GM19467 (cell line): ENCODE data around the gene JDP2.

Experiments used
- ATAC-seq: cut with Tn5 transposase; IDR thresholded peaks from one replicate; pipeline ENCODE4 v1.9.1; 2021; ENCODE audit warnings: mild to moderate bottlenecking, moderate library complexity; ENCODE audit not compliant: unreplicated experiment

JDP2 gene

DNA sequence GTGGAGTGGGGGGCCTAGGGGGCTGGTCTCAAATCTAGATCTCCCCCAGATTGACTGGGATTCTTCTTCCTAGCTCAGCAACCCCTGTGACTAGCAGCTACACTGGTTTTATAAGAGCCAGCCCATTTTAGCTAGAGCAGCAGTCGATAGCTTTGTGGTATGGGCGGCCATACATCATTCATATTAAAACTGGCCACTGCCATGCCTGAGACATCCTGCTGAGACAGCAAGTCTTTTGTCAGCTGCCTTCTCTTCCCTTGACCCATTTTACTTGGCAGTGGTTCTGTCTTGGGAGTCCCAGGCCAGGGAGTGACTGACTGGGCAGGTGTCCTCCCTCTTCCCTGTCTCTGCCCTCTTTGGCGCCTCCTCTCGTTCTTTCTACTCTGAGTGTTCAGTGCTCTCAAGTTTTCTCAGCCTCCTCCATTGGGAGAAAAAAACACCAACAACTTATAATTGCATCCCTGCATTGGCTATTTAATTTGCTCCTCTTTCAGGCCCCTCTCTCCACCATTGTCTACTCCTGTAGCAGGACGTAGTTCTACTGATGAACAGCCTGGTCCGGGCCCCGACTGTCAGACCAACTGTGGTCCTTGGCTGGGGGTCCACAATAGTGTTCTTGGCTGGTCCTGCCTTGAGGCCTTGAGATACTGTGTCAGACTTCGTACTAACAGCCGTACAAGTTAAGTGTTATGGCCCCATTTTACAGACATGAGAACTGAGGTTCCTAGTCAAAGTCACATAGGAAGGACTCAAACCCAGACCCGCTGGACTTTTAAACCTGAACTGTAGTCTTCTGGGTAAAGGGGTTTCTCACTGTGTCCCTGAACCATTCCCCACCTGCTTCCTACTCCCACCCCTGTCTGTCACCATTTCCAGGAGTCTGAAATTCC is 18.3 kb upstream of the JDP2 start:
- no peak for ATAC-seq

DNA sequence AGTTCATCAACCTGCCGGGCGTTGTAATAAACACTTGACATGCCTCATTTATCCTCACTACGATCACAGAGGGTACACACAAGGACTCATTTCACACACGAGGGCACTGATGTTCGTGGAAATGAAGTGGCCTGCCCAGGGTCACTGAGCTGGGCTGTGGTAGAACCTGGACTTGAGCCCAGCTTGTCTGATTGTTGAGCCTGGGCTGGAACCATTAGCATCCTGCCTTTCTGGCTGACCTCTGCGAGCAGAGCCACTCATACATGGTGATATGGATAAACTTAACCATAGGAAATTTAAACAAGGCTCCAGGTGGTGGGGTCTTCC is 16.6 kb upstream of the JDP2 start:
- ATAC-seq, result no peak

DNA sequence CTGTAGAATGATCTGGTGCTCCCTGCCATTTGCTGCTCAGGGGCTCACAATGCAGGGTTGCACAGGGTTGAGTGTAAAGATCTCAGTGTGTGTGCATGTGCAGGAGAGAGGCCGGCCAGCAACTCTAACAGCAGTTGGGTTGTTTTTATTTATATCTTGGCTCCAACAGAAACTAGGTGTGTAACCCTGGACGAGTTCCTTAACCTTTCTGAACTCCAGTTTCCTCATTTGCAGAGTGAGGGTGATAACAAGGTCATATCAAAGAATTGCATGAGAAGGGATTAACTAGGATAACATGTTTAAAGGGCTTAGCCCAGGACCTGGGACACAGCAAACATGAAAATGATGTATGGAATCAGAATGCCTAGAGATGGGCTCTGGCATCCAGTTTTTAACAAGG is 14.8 kb upstream of the JDP2 start:
- ATAC-seq, result no peak

DNA sequence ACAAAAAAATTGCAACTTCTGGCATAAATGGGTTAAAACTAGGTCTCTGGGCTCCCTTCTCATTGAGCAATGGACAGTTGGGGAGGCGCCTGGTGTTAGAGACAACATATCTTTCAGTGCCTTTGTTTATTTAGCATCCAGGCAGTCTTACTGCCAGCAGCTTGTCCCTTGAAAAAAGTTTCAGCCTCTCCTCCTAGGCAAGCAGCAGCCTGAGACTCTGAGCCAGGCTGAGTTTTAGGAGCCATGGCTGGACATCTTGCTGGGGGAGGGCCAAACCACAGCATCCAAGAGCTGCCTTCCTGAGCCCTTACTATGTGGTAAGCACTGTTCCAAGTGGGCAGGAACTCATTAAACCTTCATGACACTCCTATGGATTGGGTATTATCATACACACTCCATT is 10.1 kb upstream of the JDP2 start:
- ATAC-seq, result no peak

DNA sequence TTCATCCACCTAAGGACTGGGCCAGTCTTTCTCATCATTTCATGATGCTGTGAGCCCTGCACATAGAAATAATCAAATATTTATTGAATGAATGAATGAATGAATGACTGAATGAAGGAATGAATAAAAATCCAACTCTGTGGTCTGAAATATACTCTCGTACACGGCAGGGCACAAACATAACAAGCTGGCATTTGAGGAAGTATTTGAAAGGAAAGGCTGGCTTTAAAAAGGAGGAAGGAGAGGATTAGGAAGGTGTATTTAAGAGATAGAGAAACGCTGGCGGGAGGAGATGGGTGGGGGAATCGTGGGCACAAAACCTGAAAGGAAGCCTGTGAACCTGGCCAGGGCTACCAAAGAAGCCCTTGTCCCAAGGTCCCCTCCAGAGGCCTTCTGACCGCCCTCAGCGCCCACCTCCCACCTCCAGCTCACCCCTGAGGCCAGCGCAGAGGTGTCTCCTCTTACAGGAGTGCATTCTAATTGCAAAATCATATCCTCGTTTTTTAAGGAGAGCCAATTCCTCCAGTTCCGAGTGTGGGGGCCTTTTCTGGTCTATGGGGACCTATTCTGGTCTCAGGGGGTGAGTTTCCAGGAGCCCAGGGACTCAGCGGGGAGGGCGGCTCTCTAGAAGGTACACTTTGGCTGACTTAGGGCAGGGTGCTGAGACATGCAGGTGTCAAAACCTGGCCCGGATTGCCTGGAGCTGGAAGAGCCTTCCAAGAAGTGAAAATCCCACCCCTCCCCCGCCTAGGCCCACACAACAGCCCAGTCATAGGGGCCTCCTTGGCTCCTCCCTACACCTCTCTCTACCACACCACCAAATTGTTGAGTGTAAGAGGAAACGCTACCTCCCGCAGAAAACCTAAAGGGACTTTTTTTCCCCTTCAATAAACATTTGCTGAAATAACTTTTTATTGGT is 8.7 kb upstream of the JDP2 start:
- no peak for ATAC-seq

DNA sequence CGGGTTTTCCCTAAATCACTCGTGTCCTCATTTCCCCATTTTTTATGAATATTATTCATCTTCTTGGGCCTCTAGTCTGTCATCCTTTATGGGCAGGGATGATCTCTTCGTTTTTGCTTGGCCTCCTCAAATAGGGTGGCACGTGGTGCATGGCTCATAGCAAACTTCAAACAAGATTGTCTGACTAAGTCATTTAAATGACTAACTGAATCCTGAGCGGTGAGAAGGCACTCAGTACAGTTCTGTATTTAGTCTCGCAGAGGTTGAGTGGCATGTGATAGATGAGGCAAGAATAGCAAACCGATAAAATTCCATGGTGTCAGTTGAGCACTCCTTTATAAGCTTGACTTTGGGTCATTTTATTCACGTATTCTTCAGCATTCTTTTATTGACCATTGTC is 5.7 kb upstream of the JDP2 start:
- no peak for ATAC-seq

DNA sequence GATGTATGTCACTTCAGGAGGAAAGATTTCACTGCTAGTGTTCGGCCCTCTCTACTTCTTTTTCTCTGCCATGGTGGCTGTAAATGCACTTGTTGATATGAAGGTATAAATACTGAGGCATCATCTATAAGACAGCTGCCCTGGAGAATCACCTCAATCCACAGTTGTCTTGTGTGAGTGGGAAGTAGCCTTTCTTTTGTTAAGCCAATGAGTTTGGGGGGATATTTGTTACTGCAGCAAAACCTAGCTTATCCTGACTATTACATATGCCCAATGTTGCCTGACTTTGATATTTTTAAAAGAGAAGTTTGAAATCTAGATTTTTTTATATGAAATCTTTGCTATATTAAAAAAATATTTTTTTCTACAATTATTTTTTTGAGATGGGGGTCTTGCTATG is 3.3 kb upstream of the JDP2 start:
- ATAC-seq, result no peak

DNA sequence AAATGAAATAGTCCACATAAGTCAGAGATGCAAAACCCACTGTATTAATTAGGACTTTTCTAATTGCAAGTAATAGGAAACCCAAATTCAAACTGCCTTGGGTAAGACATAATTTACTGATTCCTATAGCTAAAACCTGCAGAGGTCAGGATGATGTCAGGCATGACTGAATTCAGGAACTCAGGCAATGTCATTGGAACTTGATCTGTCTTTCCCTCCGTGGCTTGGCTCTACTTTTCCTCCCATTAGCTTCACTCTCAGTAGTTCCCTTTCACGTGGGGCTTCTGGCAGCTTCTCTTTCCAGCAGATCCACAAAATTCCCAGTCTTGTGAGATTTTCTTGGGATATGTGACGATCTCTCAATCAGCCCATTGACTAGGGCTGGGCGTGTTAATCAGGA is 2.4 kb upstream of the JDP2 start:
- no peak for ATAC-seq

DNA sequence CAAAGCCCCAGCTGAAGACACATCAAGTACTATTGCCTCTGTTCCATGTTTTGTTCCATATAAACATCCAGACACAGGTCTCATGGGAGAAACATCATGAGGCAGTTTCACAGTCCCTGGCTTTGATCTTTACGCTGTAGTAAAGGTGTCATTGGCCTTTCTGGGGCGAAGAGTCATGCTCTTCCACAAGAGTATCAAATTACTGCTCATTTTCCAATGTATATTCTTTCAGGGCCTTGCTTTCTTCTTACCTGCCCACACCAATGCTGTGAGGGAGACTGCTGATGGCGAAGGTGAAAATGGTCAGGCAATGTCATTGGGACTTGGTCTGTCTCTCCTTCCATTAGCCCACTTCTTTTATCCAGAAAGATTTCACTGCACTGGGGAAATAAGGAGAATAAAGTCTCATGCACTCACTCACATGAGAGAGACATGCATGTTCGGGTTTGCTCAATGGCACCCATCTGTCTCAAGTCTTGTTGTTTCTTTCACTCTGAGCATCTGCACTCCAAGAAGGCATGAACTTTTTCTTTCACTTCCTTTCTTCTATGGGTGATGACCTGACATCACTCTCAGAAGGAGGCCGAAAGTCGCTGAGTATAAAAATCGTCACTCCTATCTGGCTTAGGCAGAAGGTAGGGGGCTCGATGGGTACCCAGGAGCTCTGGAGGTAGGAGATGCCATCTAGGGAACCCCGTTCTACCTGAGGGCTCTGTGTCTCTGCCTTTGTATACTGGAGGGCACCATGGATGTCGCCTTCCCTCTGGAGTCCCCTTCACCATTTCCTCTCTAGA is 1.3 kb upstream of the JDP2 start:
- peak; percentile 51 for ATAC-seq

DNA sequence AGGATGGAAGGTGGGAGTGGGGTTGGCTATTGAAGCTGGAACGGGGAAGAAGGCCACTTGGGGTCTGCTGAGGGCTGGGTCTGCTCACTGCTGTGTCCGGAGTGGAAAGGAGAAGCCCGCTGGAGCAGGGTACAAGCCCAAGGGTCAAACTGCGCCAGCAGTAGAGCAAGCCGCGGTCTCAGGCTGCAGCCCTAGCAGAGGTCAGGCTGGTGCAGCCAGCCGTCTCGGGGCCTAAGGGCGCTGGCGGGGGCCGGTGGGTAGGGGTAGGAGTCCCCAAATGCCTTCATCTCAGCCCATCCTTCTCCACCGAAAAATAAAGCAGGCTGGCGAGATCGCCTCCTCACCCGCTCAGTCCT is 718 bp upstream of the JDP2 start:
- peak; percentile 37 for ATAC-seq

DNA sequence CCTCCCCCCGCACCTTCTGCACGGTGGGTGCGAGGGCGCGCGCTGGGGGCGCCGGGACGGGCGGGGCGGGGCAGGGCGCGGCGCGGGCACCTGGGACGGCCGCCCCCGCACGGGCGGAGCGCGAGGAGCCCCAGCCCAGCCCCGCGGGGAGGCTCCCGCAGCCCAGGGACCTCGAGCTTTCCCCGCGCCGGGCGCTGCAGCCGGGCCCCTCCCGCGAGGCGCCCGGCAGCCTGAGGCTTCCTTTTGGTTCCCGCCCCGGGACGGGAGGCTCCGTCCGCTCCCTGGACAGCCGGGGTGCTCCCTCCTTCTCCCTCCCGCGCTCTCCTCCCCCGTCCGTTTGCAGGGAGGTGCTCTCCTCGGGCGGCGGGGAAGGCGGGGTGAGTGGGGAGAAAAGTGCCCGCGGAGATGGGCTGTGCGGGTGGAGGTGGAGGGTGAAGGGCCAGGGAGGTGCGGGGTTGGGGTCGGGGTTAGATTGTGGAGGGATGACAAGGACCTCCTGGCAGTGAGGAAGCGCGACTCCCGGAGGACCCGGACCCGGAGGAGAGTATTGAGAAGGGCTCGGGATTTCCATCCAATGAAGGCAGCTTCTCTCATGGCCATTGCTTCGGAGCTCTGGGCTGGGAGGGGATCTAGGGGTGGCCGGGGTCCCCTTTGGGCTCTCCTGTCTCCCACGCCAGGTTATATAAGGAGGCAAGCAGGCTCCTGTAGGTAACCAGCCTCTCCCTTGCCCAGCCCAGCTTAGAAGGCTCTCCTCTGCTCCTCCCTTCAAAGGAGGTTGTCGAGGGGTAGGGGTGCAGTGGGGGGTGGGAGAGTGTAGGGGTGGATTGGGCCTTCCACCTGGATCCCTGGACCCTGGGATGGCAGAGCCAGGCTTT is 645 bp downstream of the JDP2 start:
- peak; percentile 17 for ATAC-seq

DNA sequence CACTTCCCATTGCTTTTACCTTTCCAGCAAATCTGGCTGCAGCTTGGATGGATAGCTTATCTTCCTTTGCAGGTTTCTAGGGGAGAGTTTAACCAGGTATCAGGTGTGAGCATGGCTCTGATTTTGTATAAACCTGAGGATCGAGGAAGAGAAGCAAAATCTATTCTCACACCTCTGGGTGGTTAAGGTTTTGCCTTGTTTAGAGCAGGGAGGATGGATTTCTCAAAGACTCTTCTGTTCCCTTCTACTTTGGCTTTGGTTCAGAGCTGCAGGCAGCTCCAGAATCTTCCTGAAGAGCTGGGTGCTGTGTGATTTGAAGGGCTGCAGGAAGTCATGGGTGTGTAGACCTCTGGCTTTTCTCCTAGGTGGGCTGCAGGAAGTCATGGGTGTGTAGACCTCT is 1.7 kb downstream of the JDP2 start:
- no peak for ATAC-seq

DNA sequence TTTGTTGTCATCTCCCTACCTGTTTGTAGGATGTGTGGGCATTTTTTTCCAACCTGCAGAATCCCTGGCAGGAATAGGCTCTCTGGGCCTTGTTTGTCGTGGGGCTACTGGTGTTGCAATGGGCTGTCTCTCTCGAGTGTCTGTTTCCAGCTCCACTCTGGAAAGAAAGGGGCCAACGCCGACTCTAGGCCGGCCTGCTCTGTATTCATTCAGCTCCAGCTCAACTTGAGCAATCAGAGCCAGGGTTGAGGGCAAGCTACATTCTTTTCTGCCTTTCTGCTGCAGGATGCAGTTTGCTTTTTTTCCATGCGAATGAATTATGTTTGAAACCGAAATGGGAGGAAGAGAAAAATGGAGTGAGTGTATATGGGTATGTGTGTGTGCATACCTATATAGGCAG is 2.3 kb downstream of the JDP2 start:
- no peak for ATAC-seq

DNA sequence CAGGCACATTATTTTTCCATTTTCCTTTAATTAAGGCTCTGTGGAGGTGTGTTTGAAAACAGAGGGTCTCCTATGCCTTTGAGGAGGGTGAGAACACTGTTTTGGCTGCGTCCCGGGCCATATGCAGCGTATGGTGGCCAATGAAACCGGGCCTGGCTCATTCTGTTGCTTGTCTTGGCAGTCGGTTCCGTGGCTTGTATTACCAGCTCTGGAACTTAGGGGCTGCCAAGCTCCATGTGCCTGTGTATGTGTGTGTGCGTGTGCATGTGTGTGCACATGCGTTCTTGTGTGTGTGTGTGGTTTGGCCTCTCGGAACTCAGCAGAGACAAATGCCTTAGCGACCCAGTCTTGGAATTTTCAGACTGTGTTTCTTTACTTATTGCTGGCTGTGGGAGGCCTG is 2.7 kb downstream of the JDP2 start:
- no peak for ATAC-seq

DNA sequence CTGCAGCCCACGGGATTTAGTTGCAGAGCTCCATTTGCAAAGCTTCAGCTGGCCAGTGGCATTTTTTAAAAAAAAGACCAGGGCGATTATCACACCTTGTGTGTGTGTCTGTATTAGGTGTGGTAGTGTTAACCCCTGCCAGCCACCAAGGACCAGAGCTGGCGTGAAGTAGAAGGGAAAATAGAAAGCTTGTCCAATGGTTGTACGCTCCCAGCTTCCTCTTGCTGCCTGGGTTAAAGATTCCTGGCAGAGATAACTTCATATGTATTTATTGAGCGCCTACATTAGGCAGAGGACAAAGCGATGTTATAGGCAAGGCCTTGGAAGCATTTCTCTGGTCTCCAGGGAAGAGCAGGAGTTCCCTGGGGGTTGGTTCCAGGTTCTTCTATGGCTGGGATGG is 3.2 kb downstream of the JDP2 start:
- ATAC-seq, result no peak

DNA sequence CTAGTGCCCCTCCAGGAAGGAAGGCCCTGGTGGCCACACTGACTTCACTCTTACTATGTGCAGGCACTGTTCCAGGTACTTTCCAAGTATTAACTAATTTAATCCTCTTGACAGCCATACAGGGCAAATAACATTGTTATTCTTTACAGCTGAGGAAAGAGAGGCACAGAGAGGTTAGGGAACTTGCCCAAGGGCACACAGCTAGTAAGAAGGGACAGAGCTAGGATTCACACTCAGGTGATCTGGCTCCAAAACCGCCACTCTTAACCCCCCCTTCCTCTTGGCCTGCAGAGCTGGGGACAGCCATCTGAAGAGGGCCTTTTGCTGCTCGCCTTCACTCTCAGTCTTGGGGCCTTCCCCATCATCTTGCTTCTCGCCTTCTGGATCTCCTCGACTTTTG is 4.0 kb downstream of the JDP2 start:
- no peak for ATAC-seq

DNA sequence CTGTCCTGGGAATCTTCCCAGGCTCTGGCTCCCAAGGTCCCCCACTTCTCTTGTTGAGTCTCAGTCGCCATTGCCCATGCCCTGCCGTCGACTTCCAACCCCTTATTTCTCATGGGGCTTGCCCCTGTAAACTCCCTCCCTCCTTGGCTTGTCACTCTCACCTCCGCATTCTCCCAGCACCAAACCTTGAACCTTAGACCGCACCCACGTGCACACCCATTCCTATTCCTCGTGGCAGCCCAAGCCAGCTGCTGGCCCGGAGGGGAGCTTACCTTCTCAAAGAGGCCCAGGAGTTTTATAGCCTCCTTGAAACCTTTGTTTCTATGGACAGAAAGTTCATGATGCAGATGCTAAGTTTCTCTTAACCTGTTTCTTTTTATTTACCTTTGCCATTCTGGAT is 4.6 kb downstream of the JDP2 start:
- no peak for ATAC-seq

DNA sequence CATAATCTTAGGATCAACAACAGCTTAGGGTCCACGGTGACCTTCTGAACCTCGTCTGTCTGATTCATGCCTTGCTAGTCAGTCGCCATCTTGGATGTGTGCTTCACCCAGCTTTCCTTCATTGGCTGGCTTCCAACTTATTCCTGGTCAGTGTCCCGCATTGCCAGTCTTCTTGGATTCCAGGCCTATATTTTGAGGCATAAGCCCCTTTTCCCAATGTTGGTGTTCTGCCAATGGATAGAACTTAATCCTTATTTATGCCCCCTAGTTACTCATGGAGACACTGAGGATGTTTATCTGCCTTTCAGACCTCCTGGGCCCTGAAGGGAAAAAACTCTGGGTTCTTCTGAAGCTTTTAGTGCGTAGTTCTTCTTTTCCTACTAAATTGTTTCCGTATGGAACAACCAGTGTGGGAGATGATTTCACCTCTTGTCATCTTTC is 5.8 kb downstream of the JDP2 start:
- ATAC-seq, result no peak

DNA sequence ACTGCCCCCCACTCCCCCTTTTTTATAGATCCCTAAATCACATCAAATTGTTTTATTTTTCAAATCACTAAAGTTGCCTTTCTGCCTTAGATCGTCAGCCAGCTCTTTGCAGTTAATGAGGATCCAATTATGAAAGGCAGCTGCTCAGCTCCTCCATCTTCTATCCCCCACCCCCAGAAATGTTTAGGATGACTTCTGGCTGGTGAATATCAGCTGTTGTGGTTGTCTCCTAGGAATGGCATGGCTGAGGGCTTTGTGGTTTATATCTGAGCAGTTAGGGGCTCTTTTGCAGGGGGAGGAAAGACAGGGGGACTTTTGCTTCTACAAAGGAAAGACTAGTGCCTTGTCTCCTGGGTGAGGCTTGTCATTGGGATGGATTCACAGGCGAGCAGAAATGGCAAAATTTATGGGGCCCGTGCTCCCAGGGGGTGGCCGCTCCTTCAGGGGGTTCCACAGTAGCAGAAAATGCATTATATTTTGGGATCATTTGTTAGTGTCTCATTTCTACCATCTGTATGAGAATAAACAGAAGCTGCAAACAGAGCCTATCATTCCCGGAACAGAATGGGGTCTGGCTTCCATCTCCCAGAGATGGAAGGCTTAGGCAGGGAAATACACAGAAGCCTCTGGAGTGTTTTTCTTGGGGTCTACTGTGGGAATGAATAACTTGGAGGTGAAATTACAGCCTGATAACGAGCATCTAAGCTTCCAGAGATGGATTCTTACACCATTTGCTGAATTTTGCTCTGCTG is 6.5 kb downstream of the JDP2 start:
- ATAC-seq, result no peak

DNA sequence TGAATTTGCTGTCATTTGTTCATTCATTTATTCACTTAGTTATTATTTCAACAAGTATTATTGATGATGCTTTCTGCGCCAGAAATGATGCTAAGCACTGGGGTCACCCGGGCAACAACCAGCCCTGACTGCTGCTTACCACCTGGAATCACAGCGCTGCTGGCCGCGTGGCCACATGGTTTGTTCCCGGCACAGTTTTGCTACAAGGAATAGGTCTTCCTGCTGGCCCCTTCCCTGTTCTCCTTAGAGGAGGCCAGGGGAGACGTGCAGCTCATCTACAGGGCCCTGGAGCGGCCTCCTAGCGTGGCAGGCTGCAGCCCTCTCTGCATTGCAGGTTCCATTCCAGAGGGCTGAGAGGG is 7.0 kb downstream of the JDP2 start:
- ATAC-seq, result no peak
